ENCODE results near the gene ARVCF. TPM values are rescaled to one million over a fixed set of nuclear protein-coding genes. Genes with fewer than 3 reads are reported as not detected.

ARVCF gene
- total and polyA plus RNA-seq, 2 experiments from 2014 or later, result 15.6 to 122 TPM

GRCh38 chr22:19930551-19931486 lies 85.8 kb downstream of the ARVCF start:
- no peak overlapping the region for H3K4me3 Mint-ChIP-seq
- H4K20me1 ChIP-seq (replicated peaks; ENCODE audit: insufficient read depth), result no peaks in the 10 kb centered on the region
- H3F3A ChIP-seq (replicated peaks; ENCODE audit: low read depth), result no peaks in the 10 kb centered on the region
- ATAC-seq, result no peak
- no peak overlapping the region for H2AFZ ChIP-seq
- no peaks in the 10 kb centered on the region for H3K4me1 Mint-ChIP-seq
- H3K27ac Mint-ChIP-seq, result no peak overlapping the region
- no peak overlapping the region for H3K4me2 ChIP-seq
- no peaks in the 10 kb centered on the region for H3K9me2 ChIP-seq (ENCODE audit: insufficient read depth)
- DNase-seq (ENCODE audit: low spot score), result no peak
- no peak for TF ChIP-seq ZNF331 (CRISPR knock-in tag; IDR thresholded peaks at IDR 0.05; ENCODE audit: low read depth)
- no peak for TF ChIP-seq ZNF114 (CRISPR knock-in tag; IDR thresholded peaks at IDR 0.05)
- TF ChIP-seq ETS1 (IDR thresholded peaks at IDR 0.05), result no peak
- no peak for TF ChIP-seq STAT1 (IDR thresholded peaks at IDR 0.05; ENCODE audit: unreplicated experiment)
- TF ChIP-seq POLR2AphosphoS5 (IDR thresholded peaks at IDR 0.05; ENCODE audit: low read depth), result no peak
- TF ChIP-seq ZNF462 (CRISPR knock-in tag; IDR thresholded peaks at IDR 0.05), result no peak
- no peak for TF ChIP-seq EZH2 (IDR thresholded peaks at IDR 0.05; ENCODE audit: low read depth, unreplicated experiment)
- TF ChIP-seq CTCF (conservative IDR thresholded peaks at IDR 0.05; ENCODE audit: low read depth in 2 of 2), result no peak
- TF ChIP-seq NANOG (IDR thresholded peaks at IDR 0.05; ENCODE audit: borderline replicate concordance), result no peak
- no peak for TF ChIP-seq JUNB (IDR thresholded peaks at IDR 0.05; ENCODE audit: unreplicated experiment)
- no peak for TF ChIP-seq REST (IDR thresholded peaks at IDR 0.05; ENCODE audit: unreplicated experiment)
- no peak for TF ChIP-seq CREB1 (CRISPR knock-in tag; IDR thresholded peaks at IDR 0.05; ENCODE audit: low read depth)
- no peaks in the 10 kb centered on the region for H3K27me3 ChIP-seq (ENCODE audit: insufficient read depth)
- no peak overlapping the region for H3K27ac ChIP-seq (ENCODE audit: low read depth)
- H3K79me2 ChIP-seq (replicated peaks; ENCODE audit: insufficient read depth), result no peaks in the 10 kb centered on the region
- H3K4me1 ChIP-seq (ENCODE audit: insufficient read depth), result no peaks in the 10 kb centered on the region
- H3K36me3 ChIP-seq (ENCODE audit: insufficient read depth), result peaks cover 2% of the 10 kb centered on the region; the same call in 1 of the 2 replicates
- peaks cover 8% of the 10 kb centered on the region for H3K27me3 Mint-ChIP-seq (ENCODE audit: insufficient read depth, low read depth, poor library complexity)
- H3K4me3 ChIP-seq, result no peak overlapping the region
- peaks cover 8% of the 10 kb centered on the region; the same call in 2 of the 3 replicates for H3K36me3 Mint-ChIP-seq (ENCODE audit: low read depth)
- peaks cover 7% of the 10 kb centered on the region for H3K9me3 Mint-ChIP-seq
